Muscle of leg (tissue), 11 donors: ENCODE data around the gene MYMX. TPM values are rescaled to one million over a fixed set of nuclear protein-coding genes. Genes with fewer than 3 reads are reported as not detected.

ENCODE experiments used
- DNase-seq: peaks from one replicate; pipeline ENCODE4 v3.0.0; 2013
- H3K27ac ChIP-seq: one replicate; pipeline ENCODE4 v1.5.1; 2013; ENCODE audit warnings: mild to moderate bottlenecking, low read length, control low read depth
- H3K27me3 ChIP-seq: one replicate; pipeline ENCODE4 v1.6.1; 2013; ENCODE audit warnings: low read length; ENCODE audit not compliant: control insufficient read depth, insufficient read depth
- H3K36me3 ChIP-seq: one replicate; pipeline ENCODE4 v1.6.1; 2013; ENCODE audit warnings: low read length; ENCODE audit not compliant: control insufficient read depth, insufficient read depth
- H3K4me1 ChIP-seq: one replicate; pipeline ENCODE4 v1.6.1; 2013; ENCODE audit warnings: low read length; ENCODE audit not compliant: control insufficient read depth, insufficient read depth
- H3K4me3 ChIP-seq: one replicate; pipeline ENCODE4 v1.5.1; 2013; ENCODE audit warnings: low read length, control low read depth
- H3K9me3 ChIP-seq: replicated peaks from 2 replicates; pipeline ENCODE4 v1.6.1; 2013; ENCODE audit warnings: low read depth, low read length; ENCODE audit not compliant: control insufficient read depth
- WGBS: methylation state at CpG from one replicate; pipeline ENCODE4 v1.1.5; 2013; ENCODE audit warnings: missing lambda C conversion rate; ENCODE audit not compliant: insufficient coverage; 5-methylcytosine and 5-hydroxymethylcytosine counted together
- polyA plus RNA-seq, 8 donors: library from polyadenylated mRNA; unstranded; fragments of 120-200 nt; gene quantifications; one replicate each; pipeline versions ENCODE4 v1.2.1 to v1.2.3, GENCODE V29; 2013; ENCODE audit warnings: inconsistent platforms in 1 of 8, low replicate concordance in 1 of 8; ENCODE audit not compliant: insufficient read length in 8 of 8, insufficient read depth in 1 of 8
- total RNA-seq: library from RNA; stranded (reverse); fragments of 120-200 nt; gene quantifications from one replicate; pipeline ENCODE4 v1.2.4, GENCODE V29; 2013

The MYMX gene
- total and polyA plus RNA-seq, 9 donors: 12.4 to 31.2 (median 26.6) TPM

GRCh38 chr6:44256775-44257024 lies 40.0 kb downstream of the MYMX start:
- Histone ChIP-seq H3K4me1 (peaks cover 22% of the 10 kb centered on the region), H3K27me3 (no peaks in the 10 kb centered on the region), H3K9me3 (no peaks in the 10 kb centered on the region), H3K36me3 (peaks cover 58% of the 10 kb centered on the region), H3K4me3 (peak overlapping the region; percentile 91), H3K27ac (peak overlapping the region; percentile 93)
- WGBS: 0% methylated on average over 9 of the region's 12 CpGs
- DNase-seq: no peak

- Histone ChIP-seq H3K36me3 (peaks cover 57% of the 10 kb centered on the region), H3K4me1 (peaks cover 23% of the 10 kb centered on the region), H3K4me3 (peak within 1 kb of the TSS; percentile 91), H3K27me3 (no peaks in the 10 kb centered on the region), H3K9me3 (no peaks in the 10 kb centered on the region), H3K27ac (peak within 1 kb of the TSS; percentile 93)
- peak; percentile 88 for DNase-seq
- under 1% methylated on average over 77 of the region's 80 CpGs for WGBS
Measured at GRCh38 chr6:44257025-44257752, 40.5 kb downstream of the MYMX start, which contains the start of gene SLC35B2. Gene SLC35B2 (minus strand): TSS chr6:44257528. CDS start chr6:44257410, 118 bp downstream.

- H3K9me3 ChIP-seq: no peaks in the 10 kb centered on the region
- WGBS: 28% methylated on average over 12 of the region's 15 CpGs
- H3K27me3 ChIP-seq: no peaks in the 10 kb centered on the region
- peak overlapping the region; percentile 41 for H3K4me3 ChIP-seq
- H3K27ac ChIP-seq: peak overlapping the region; percentile 62
- H3K4me1 ChIP-seq: peaks cover 29% of the 10 kb centered on the region
- DNase-seq: no peak
- peaks cover 51% of the 10 kb centered on the region for H3K36me3 ChIP-seq
Measured at GRCh38 chr6:44257753-44258324, 41.1 kb downstream of the MYMX start.

- H3K4me1 ChIP-seq: peaks cover 35% of the 10 kb centered on the region
Measured at GRCh38 chr6:44258325-44258863, 41.7 kb downstream of the MYMX start.

GRCh38 chr6:44258921-44259320 lies 42.2 kb downstream of the MYMX start:
- Histone ChIP-seq H3K4me1 (peaks cover 40% of the 10 kb centered on the region), H3K4me3 (no peak overlapping the region), H3K27ac (no peak overlapping the region), H3K36me3 (peaks cover 40% of the 10 kb centered on the region), H3K9me3 (no peaks in the 10 kb centered on the region), H3K27me3 (no peaks in the 10 kb centered on the region)
- DNase-seq: no peak
- 75% methylated on average over 3 of the region's 3 CpGs for WGBS

More at GRCh38 chr6:44258325-44258863, 41.7 kb downstream of the MYMX start:
- WGBS: 81% methylated on average over 7 of the region's 9 CpGs
- no peak overlapping the region for H3K4me3 ChIP-seq
- no peak for DNase-seq
- H3K27me3 ChIP-seq: no peaks in the 10 kb centered on the region
- H3K36me3 ChIP-seq: peaks cover 46% of the 10 kb centered on the region
- no peaks in the 10 kb centered on the region for H3K9me3 ChIP-seq
- H3K27ac ChIP-seq: no peak overlapping the region

- Histone ChIP-seq H3K4me3 (no peak overlapping the region), H3K27me3 (no peaks in the 10 kb centered on the region), H3K4me1 (peaks cover 49% of the 10 kb centered on the region), H3K9me3 (no peaks in the 10 kb centered on the region), H3K27ac (no peak overlapping the region), H3K36me3 (peaks cover 29% of the 10 kb centered on the region)
- no peak for DNase-seq
- 97% methylated on average over 7 of the region's 8 CpGs for WGBS
Measured at GRCh38 chr6:44260011-44260410, 43.3 kb downstream of the MYMX start.

- H3K27ac ChIP-seq: no peak overlapping the region
Measured at GRCh38 chr6:44260451-44261297, 43.9 kb downstream of the MYMX start.

GRCh38 chr6:44261581-44261980 lies 44.9 kb downstream of the MYMX start:
- Histone ChIP-seq H3K27me3 (peaks cover 2% of the 10 kb centered on the region), H3K4me1 (peaks cover 40% of the 10 kb centered on the region), H3K4me3 (no peak overlapping the region), H3K36me3 (peaks cover 25% of the 10 kb centered on the region), H3K9me3 (no peaks in the 10 kb centered on the region), H3K27ac (no peak overlapping the region)
- DNase-seq: no peak
- 93% methylated on average over 8 of the region's 8 CpGs for WGBS

More at GRCh38 chr6:44260451-44261297, 43.9 kb downstream of the MYMX start:
- 95% methylated on average over 6 of the region's 6 CpGs for WGBS
- H3K9me3 ChIP-seq: no peaks in the 10 kb centered on the region
- H3K27me3 ChIP-seq: no peaks in the 10 kb centered on the region
- peaks cover 47% of the 10 kb centered on the region for H3K4me1 ChIP-seq
- no peak for DNase-seq
- H3K36me3 ChIP-seq: peaks cover 25% of the 10 kb centered on the region
- H3K4me3 ChIP-seq: no peak overlapping the region

- H3K36me3 ChIP-seq: peaks cover 25% of the 10 kb centered on the region
- no peak overlapping the region for H3K4me3 ChIP-seq
- peak overlapping the region; percentile 7 for H3K27ac ChIP-seq
- WGBS: 54% methylated on average over 5 of the region's 7 CpGs
- H3K9me3 ChIP-seq: no peaks in the 10 kb centered on the region
- peaks cover 3% of the 10 kb centered on the region for H3K27me3 ChIP-seq
- no peak for DNase-seq
- peaks cover 35% of the 10 kb centered on the region for H3K4me1 ChIP-seq
Measured at GRCh38 chr6:44262467-44263353, 46.0 kb downstream of the MYMX start.
